Stimulated activated CD4-positive, alpha-beta T cell treated with anti-CD3 and anti-CD28 coated beads, Interleukin-1b, Interleukin-23, amount 100 ng/mL, for 1 hour (primary cell): ENCODE results near the gene OR4D2.
"Not testable (repeated sequence)": the region's sequence is repeated elsewhere in the genome, so short reads cannot be mapped to it uniquely, and the experiment has no call there.

Experiments used
- DNase-seq, 2 donors: peaks; one replicate each; pipeline ENCODE4 v3.0.0-alpha.2; 2020; ENCODE audit warnings: low read depth in 2 of 2

The OR4D2 gene

DNA sequence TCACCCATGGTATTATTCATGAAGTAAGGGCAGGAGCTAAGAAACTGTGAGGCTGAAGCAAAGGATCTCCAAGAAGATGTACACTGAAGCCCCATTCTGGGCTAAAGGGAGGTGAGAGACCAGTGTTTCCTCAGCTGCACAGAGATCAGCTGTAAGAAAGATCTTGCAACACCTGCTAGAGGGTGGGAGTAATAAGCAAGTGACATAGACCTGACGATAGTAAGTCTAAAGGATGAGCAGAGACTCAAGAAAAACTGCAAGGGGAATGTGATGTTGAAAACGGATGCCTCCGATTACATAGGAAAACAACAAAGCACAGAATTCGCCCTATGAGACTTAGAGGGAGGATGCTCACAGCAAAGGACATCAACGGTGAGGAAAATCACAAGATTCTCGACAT, at the start of gene OR4D2:
Gene OR4D2 (plus strand): TSS at position 301 of the 400 bp plus-strand sequence. CDS start 2,674 bp downstream, outside the sequence.
- DNase-seq: no peak

DNA sequence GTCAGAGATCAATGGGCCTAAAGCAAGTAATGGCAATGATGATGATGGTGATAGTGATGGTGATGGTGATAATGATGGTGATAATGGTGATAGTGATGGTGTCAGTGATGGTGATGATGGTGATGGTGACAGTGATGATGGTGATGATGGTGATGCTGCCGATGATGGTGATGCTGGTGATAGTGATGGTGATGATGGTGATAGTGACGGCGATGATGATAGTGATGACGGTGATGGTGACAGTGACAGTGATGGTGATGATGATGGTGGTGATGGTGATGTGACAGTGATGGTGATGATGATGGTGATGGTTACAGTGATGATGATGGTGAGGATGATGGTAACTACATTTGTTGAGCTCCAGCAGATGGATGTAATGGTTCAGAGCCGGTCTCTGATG, 49.4 kb upstream of the OR4D2 start:
- DNase-seq: no peak

DNA sequence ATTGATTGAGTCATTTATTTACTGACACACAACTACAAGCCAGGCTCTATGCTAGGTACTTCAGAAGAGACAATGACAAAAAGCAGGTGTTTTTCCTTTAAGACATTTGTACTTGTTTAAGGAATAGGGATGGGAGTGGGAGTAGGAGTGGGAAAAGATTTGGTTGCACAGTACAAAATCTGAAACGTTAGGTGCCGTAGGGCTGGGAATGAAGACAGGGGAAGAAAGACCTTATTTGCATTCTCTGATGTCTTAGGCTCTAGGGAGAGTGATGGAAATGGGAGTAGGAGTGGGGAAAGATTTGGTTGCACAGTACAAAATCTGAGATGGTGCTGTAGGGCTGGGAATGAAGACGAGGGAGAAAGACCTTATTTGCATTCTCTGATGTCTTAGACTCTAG, 47.3 kb upstream of the OR4D2 start:
- no peak for DNase-seq

DNA sequence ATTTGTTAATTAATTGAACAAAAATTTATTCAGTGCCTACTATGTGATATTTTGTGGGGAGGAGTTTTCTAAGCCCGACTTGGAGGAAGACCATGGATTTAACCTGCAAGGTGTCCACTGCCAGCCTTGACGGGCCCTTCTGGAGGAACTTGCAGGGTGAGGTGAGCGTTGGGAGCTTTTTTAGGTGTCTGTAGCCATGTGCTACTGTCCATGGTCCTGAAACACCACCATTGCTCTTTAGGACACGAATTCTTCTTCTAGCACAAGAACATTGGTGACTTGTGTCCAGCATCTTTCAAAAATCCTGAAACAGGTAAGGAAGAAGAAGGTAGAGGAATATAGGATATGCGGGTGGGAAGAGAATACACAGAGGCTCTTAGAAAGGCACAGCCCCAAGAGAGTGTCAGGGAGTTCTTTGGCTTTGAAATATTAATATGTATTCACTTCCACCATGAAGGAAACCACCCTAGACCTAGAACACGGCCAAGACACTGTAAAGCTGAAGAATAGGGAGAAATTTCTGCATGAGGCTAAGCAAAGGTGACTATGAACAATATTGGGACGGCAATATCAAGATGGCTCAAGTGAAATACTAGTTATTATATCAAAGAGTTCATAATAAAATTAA, 46.5 kb upstream of the OR4D2 start:
- peak in 1 of 2 donors; percentile 24 for DNase-seq

DNA sequence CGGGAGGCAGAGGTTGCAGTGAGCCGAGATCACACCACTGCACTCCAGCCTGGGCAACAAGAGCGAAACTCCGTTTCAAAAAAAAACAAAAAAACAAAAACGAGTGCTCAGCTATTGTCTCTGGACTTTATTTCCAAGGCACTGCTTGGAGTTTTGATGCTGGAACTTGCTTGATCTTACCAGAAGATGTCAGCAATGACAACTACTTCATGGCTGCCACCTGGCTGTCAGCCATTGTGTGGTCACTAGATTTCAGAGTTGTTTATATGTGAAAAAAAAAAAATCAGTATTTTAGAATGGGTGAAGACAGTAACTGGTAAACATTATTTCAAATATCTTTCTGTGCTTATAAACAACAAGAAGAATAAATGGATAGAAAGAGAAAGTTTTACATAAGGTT, 44.9 kb upstream of the OR4D2 start:
- DNase-seq: peak in 1 of 2 donors; percentile 5

DNA sequence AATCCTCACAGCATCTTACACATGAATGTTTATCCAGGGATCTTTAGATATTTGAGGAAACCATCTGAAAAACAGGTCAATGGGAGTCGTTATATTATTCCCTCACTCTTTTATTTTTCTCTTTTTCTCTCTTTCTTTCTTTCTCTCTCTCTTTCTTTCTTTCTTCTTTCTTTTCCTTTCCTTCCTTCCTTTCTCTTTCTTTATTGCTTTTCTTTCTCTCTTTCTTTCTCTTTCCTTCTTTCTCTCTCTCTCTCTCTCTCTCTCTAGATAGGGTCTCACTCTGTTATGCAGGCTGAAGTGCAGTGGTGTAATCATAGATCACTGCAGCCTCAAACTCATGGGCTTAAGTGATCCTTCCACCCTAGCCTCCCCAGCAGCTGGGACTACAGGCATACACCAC, 38.9 kb upstream of the OR4D2 start:
- no peak for DNase-seq

DNA sequence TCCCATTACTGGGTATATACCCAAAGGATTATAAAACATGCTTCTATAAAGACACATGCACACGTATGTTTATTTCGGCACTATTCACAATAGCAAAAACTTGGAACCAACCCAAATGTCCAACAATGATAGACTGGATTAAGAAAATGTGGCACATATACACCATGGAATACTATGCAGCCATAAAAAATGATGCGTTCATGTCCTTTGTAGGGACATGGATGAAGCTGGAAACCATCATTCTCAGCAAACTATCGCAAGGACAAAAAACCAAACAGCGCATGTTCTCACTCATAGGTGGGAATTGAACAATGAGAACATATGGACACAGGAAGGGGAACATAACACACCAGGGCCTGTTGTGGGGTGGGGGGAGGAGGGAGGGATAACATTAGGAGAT, 34.1 kb upstream of the OR4D2 start:
- not testable (repeated sequence) for DNase-seq

DNA sequence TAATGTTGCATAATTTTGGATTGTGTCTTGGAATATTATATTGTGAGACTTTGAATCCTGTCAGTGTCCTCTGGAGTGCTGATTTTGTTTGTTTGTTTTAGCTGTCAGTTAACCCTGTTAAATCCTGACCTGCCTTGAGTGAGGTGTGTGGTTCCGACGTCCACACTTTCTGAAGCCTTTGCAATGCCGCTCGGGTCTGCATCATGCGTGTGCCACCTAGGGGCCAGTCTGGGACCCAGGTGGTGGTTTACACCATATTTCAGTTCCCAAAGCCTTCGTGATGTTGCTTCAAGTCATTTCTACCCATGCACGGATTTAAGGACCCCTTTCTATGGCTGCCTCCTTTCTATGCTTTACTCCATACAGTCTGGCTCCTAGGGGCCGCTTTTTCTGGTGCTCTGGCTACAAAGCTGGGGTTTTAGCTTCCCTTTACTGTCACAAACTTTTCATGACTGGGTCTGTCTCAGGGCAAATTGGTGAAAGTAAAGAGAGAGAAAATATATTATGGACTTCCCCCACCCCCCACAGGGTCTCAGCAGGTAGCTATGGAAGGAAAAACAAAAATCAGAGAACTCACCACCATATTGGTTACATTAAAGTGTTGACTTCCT, 30.0 kb upstream of the OR4D2 start:
- no peak for DNase-seq

DNA sequence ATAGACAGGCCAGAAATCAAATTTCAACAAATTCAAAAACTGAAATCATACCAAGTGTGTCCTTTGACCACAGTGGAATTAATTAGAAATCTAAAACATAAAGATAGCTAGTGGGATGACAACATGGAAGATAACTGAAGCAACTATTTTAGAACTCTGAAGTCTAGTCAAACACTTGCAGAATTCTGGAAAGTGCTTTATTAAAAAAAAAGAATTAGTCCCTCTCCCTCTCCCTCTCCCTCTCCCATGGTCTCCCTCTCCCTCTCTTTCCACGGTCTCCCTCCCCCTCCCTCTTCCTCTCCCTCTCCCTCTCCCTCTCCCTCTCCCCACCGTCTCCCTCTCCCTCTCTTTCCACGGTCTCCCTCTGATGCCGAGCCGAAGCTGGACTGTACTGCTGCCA, 25.3 kb upstream of the OR4D2 start:
- no peak for DNase-seq

DNA sequence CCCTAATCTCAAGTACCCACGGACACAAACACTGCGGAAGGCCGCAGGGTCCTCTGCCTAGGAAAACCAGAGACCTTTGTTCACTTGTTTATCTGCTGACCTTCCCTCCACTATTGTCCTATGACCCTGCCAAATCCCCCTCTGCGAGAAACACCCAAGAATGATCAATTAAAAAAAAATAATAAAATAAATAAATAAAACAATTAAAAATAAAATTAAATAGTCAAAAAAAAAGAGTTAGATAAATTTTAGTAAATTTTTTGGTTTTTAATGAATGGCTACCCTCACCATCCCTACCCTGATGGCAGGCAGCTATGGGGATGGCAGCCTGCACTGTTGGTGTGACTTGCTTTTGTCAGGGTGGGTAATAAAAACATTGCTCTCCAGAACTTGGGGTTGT, 23.4 kb upstream of the OR4D2 start:
- DNase-seq: not testable (repeated sequence)

DNA sequence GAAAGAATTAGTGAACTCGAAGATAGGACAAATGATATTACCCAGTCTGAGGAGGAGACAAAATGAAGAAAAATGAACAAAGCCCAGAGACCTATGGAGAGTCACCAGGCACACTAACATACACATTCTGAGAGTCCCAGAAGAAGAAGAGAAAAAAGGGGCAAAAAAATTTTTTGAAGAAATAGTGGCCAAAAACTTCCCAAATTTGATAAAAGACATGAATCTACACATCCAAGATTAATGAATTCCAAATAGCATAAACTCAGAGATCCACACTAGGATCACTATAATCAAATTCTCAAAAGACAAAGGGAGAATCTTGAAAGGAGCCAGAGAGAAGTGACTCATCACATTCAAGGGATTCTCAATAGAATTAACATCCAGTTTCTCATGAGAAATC, 22.0 kb upstream of the OR4D2 start:
- DNase-seq: no peak

DNA sequence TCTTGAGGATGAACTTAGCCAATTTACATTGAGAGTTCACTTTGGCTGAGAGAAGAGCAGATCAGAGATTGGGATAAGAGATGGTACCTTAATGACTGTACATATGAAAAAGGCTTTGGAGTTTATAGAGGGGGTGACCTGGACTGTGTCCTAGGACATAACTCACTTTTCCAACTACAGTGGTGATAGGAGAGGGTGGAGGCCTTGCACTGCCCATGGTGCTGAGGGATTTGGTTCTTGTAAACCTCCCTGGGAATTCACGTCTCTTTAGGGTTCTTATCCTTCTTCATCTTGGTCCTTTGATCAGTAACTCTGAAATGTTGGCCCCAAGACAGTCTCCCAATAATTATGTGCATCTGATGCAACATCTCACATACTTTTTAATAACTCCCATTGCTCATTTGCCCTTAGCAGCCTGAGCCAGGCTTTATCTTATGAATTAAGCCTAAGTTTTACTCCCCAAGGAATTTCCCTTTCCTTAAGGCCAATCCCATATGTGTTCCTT, 18.8 kb upstream of the OR4D2 start, which contains the start of gene OR4D1:
Gene OR4D1 (plus strand): TSS at position 455 of the 505 bp plus-strand sequence. CDS start 6,770 bp downstream, outside the sequence.
- DNase-seq: no peak

DNA sequence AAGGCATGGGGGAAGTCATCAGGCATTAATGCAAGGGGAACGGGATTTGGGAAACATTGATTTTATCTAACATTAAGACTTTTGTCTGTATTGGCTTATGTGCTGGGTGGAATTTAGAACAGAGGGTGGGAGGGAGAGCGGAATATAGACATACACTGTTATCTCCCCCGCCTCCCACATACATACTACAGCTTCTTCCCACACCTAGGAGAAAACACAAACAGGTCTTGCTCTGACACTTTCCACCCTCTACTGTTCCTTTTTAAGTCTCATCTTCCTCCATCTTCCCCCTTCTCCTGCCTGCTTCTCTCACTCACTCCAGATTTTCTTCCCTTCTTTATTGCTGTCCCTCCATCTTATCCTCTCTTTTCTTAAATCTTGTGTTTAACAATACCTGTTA, 18.2 kb upstream of the OR4D2 start:
- DNase-seq: no peak

DNA sequence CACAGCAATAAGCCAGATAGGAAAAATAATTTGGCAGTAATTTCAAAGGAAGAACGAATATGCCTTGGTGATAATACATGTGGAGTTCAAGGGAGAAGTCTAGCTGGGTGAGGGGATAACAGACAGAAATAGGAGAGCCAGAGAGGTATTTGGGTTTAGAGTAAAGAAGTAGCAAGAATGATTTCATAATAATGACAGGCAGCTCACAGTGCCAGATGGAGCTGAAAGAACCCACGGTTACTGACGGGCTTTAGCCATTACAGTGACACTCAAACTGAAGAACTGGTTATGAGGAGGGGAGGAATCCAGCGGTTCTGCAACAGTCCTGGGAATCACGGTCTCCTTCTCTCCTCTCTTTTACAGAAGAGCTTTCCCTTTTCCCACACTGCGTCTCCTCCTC, 16.4 kb upstream of the OR4D2 start:
- DNase-seq: no peak

DNA sequence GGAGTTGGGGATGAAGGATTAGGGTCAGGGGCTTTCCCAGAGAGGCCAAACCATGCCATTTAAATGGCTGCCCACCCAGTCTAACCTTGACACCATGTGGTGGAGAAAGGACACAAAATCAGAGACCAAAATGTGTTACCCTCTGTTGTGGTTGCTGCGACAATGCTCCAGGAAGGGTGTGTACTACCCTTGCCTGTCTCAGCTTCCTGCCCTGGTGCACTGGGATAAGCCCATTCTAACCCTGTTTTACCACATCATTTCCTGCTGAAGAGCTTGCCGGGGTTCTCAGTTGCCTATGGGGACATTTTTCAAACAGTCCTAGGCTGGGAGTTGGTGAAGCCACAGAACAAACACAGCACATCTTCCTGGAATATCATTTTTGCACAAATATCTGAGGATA, 13.7 kb upstream of the OR4D2 start:
- DNase-seq: peak in 1 of 2 donors; percentile 3

DNA sequence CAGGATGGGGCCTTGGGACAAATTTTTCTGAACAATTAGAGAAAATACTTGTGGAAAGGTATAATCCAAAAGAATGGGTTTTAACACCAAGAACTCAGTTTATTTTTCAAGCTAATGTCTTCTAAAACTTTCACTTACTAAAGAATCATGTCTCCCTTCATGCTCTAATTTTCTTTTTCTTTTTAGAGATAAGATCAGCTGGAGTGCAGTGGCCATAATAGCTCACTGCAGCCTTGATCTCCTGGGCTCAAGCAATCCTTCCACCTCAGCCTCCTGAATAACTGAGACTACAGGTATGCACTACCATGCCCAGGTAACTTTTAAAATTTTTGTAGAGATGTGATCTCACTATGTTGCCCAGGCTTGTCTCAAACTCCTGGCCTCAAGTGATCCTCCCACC, 13.1 kb upstream of the OR4D2 start:
- no peak for DNase-seq

DNA sequence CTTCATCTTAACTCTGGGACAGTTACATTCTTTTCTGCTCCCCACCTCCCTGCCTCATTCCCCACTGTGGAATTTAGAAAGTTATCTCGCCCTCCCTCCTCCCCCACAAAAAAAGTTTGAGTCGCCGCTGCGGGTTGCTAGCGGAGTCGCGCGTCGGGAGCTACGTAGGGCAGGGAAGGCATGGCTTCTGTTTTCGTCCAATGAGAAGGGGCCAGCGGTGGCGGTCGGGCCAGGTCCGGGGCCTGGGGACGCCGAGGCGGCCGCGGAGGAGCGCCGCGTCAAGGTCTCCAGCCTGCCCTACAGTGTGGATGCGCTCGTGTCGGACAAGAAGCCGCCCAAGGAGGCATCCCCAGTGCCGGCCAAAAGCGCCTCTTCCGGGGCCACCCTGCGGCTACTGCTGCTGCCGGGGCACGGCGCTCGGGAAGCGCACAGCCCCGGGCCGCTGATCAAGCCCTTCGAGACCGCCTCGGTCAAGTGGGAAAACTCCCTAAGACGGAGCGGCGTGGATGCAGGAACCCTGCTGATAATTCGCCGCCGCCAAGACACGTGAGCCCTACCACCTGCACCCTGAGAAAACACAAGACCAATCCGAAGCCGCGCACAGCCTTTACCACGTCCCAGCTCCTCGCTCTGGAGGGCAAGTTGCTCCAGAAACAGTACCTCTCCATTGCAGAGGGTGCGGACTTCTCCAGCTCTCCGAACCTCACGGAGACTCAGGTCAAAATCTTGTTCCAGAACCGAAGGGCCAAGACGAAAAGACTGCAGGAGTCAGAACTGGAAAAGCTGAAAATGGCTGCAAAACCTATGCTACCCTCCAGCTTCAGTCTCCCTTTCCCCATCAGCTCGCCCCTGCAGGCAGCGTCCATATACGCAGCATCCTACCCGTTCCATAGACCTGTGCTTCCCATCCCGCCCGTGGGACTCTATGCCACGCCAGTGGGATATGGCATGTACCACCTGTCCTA, 9.7 kb upstream of the OR4D2 start:
- peak in 1 of 2 donors; percentile 25 for DNase-seq

DNA sequence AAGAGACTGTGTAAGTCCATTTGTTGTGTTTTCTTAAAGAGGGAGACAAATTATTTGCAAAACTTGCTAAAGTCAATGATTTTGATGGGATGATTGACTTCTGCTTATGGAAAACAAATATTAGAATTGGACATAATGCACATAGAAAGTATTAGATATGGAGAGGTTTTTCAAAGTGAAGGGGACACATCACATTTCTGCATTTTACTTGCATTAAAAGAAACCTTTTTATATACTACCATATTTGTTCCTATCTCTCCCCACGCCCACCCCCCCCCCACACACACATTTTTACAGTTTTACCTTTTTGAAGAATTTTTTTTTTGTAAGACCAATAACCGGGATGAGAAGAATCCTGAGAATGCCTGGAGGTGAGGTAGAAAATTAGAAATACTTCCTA, 8.6 kb upstream of the OR4D2 start:
- DNase-seq: no peak

DNA sequence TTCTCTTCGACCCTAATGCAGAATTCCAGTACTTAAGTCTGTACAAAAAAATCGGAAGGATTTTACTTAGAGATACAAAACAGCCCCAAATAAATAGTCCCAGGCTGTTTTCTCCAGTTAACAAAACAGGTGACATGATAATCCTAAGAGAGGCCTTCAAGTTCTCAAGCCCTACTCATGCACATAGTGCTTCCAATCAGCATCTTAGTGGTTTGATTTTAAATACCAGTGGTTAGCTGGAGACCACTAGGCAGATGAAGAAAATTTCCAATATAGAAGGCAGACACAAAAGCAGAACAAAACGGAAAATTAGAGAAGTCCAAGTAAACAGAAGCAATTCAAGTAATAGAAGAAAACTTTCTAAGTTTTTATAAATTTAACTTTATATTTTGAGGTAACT, 5.2 kb upstream of the OR4D2 start:
- no peak for DNase-seq

DNA sequence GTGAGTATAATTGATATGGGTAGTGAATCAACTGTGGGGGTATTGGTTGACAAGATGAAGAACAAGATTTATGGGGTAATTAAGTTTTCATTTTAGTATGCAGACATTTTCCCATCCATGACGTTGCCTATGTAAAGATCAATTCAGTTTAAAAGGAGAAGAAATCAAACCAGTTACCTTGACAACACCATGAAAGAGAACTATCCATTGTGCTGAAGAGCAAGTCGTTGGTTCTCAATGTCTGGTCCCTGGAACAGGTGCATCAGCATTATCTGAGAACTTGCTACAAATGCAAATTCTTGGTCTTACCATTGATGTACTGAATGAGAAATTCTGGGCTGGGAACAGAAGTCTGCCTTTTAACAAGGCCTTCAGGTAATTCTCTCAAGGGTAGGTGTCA, 801 bp upstream of the OR4D2 start:
- no peak for DNase-seq

DNA sequence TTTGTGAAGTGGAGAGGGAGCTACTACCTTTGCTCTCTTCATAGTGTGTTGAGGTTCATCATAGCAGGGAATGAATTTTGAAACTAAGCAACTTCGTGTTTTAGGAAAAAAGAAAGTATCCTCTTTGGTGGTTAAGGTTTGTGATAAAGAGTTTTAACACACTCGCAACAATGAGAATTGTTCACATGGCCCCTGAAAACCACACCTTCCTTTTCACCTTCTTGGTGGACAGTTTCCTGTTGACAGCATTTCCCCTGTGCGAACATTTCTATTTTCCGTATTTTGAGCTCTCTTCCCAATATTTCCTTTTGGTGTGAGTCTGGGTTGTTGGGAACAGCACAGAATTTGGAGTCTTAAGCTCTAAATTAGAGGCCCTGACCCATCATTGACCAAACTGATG, 3.8 kb downstream of the OR4D2 start:
- no peak for DNase-seq

DNA sequence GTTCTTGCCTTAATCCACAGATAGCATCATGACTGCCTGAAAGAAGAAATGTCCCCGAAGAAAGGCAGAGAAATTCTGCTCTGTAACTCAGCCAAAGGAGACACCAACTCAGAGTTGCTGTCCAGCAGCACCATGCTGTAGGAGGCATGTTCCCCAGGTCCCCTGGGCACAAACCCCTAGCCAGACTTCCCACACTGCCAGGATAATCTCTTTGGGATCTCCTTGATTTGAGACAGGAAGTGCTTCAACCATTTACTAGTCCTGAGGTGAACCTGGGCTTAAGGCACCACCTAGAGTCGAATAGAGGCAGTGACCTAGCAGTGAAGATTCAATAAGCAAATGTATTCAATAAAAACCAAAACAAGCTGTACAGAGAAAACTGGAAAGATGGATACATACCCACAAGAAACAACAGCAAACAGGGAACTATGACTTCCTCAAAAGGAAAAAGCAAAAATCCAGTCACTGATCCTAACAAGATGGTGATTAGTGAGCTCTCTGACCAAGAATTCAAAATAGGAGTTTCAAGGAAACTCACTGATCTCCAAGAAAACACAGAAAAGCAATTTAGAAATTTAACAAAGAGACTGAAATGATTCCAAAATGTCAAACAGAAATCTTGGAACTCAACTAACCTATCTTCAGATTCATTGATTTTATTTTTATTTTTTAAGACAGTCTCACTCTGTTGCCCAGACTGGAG, 5.7 kb downstream of the OR4D2 start:
- DNase-seq: no peak
